ENCODE measurements around the gene SLC16A7. TPM values are rescaled to one million over a fixed set of nuclear protein-coding genes. Genes with fewer than 3 reads are reported as not detected.

Gene SLC16A7
- total RNA-seq, 1 donor from 2014 or later: 12.6 TPM

DNA sequence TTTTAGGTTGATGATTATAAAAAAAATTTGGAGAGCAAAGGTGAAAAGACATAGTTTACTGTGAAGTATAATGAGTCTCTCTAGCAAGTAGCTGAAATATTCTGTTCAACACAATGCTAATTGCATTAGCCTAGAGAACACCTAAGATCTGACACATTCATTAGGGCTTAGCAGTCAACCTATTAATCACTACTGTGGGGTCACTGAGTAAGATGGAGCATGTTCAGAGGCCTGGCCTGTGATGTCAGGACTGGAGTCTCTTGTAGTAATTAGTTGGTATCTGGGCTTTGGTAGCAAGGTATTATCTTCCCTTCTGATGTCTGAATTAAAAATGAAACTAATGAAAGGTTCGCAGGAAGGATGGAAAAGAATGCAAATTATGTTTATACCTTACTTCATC is 112.7 kb downstream of the SLC16A7 start:
- TF ChIP-seq, protein P1, sequence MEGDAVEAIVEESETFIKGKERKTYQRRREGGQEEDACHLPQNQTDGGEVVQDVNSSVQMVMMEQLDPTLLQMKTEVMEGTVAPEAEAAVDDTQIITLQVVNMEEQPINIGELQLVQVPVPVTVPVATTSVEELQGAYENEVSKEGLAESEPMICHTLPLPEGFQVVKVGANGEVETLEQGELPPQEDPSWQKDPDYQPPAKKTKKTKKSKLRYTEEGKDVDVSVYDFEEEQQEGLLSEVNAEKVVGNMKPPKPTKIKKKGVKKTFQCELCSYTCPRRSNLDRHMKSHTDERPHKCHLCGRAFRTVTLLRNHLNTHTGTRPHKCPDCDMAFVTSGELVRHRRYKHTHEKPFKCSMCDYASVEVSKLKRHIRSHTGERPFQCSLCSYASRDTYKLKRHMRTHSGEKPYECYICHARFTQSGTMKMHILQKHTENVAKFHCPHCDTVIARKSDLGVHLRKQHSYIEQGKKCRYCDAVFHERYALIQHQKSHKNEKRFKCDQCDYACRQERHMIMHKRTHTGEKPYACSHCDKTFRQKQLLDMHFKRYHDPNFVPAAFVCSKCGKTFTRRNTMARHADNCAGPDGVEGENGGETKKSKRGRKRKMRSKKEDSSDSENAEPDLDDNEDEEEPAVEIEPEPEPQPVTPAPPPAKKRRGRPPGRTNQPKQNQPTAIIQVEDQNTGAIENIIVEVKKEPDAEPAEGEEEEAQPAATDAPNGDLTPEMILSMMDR (IDR thresholded peaks at IDR 0.05): no peak
- Histone ChIP-seq H3K9me3 (no peaks in the 10 kb centered on the region), H3K27ac (no peak overlapping the region), H3K4me1 (no peaks in the 10 kb centered on the region), H3K36me3 (peaks cover 2 to 8% of the 10 kb centered on the region in 2 donors), H3K4me3 (no peak overlapping the region), H3K27me3 (no peaks in the 10 kb centered on the region)
- DNase-seq (ENCODE audit: low spot score in 2 of 2): no peak
- intact Hi-C loops (cut with DNase I): no loop called here

DNA sequence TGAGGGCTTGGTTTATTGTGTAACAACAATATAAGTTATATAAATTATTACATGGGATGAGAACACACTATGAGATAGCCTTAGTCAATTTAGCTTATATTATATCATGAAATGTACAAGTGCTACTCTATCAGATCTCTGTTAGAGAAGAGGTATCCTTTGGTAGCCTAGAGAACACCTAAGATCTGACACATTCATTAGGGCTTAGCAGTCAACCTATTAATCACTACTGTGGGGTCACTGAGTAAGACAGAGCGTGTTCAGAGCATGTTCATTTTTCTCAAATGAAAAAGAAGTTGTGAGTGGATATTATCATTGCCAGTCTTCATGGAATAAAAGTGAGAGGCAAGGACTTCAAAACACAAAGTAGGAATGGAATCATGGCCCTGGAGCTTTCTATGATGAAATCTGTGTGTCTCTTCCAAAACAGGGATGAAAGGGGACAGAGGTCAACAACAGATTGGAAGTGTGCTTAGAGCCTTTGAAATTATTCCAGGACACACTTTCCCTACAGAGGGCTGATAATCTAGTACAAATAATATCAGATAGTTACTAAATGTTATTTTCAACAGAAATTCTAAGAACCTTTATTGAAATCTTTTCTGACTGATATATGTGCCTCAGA is 114.3 kb downstream of the SLC16A7 start:
- Histone ChIP-seq H3K4me1 (no peaks in the 10 kb centered on the region), H3K27me3 (no peaks in the 10 kb centered on the region), H3K9me3 (no peaks in the 10 kb centered on the region), H3K27ac (no peak overlapping the region), H3K4me3 (no peak overlapping the region), H3K36me3 (peaks cover 2 to 4% of the 10 kb centered on the region in 2 donors)
- intact Hi-C loops (cut with DNase I): no loop called here
- TF ChIP-seq, protein P1 (IDR thresholded peaks at IDR 0.05): no peak
- no peak for DNase-seq (ENCODE audit: low spot score in 2 of 2)

DNA sequence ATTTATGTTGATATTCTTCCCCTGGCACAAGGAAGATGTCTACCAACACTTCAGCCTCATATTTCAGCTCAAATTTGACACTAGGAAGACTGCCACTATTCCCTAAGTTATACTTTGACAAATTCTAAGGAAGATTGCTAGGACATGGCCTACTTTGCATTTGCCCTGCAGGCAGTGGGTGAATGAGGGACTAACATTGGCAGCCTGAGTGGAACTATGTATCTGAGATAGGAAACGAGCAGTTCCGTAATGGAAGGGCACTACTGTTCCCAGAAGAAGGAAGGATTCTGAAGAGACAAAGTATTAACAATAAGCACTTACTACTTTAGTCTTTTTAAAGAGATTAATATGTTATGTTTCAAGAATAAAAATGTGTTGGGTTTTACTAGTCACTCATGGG is 115.1 kb downstream of the SLC16A7 start:
- DNase-seq (ENCODE audit: low spot score in 2 of 2): no peak
- intact Hi-C loops (cut with DNase I): no loop called here
- Histone ChIP-seq H3K9me3 (no peaks in the 10 kb centered on the region), H3K4me3 (no peak overlapping the region), H3K27ac (no peak overlapping the region), H3K4me1 (no peaks in the 10 kb centered on the region), H3K36me3 (no peaks in the 10 kb centered on the region), H3K27me3 (no peaks in the 10 kb centered on the region)
- TF ChIP-seq, protein P1 (IDR thresholded peaks at IDR 0.05): no peak

- TF ChIP-seq, protein P1 (IDR thresholded peaks at IDR 0.05): no peak
Observed at GRCh38 chr12:59715434-59715833, 119.6 kb downstream of the SLC16A7 start.

GRCh38 chr12:59716043-59716442 is 120.2 kb downstream of the SLC16A7 start:
- peaks cover 0 to 2% of the 10 kb centered on the region in 2 donors for H3K4me1 ChIP-seq
- no peak overlapping the region for H3K4me3 ChIP-seq
- TF ChIP-seq, protein P1 (IDR thresholded peaks at IDR 0.05): no peak
- intact Hi-C loops (cut with DNase I): no loop called here
- DNase-seq (ENCODE audit: low spot score in 2 of 2): no peak
- no peaks in the 10 kb centered on the region for H3K9me3 ChIP-seq
- no peaks in the 10 kb centered on the region for H3K27me3 ChIP-seq
- no peak overlapping the region for H3K27ac ChIP-seq
- H3K36me3 ChIP-seq: no peaks in the 10 kb centered on the region

More at GRCh38 chr12:59715434-59715833, 119.6 kb downstream of the SLC16A7 start:
- H3K4me1 ChIP-seq: peaks cover 0 to 2% of the 10 kb centered on the region in 2 donors
- H3K27ac ChIP-seq: no peak overlapping the region
- no peaks in the 10 kb centered on the region for H3K36me3 ChIP-seq
- H3K9me3 ChIP-seq: no peaks in the 10 kb centered on the region
- H3K27me3 ChIP-seq: no peaks in the 10 kb centered on the region
- no peak overlapping the region for H3K4me3 ChIP-seq
- no peak for DNase-seq (ENCODE audit: low spot score in 2 of 2)
- intact Hi-C loops (cut with DNase I): no loop called here

GRCh38 chr12:59717436-59717835 is 121.6 kb downstream of the SLC16A7 start:
- H3K9me3 ChIP-seq: no peaks in the 10 kb centered on the region
- DNase-seq (ENCODE audit: low spot score in 2 of 2): no peak
- H3K4me3 ChIP-seq: no peak overlapping the region
- H3K27me3 ChIP-seq: no peaks in the 10 kb centered on the region
- intact Hi-C loops (cut with DNase I): no loop called here
- TF ChIP-seq, protein P1 (IDR thresholded peaks at IDR 0.05): no peak
- H3K36me3 ChIP-seq: no peaks in the 10 kb centered on the region
- H3K4me1 ChIP-seq: peaks cover 0 to 2% of the 10 kb centered on the region in 2 donors
- no peak overlapping the region for H3K27ac ChIP-seq

Data from ascending aorta (tissue), 2 donors.